Stomach (tissue), 4 donors: Measurements from ENCODE around the gene OXNAD1.

Experiments
- POLR2A ChIP-seq, 4 donors: fragments of 450-650 bp; IDR thresholded peaks; one replicate each; pipeline ENCODE4 v1.6.1; 2016; ENCODE audit warnings: antibody characterized with exemption in 4 of 4, control low read depth in 2 of 4, mild to moderate bottlenecking in 1 of 4, moderate library complexity in 1 of 4
- POLR2AphosphoS5 ChIP-seq, 3 donors: sonication (generic); formaldehyde crosslinking; IDR thresholded peaks; one replicate each; pipeline ENCODE4 v1.6.1; 2016; ENCODE audit warnings: antibody characterized with exemption in 3 of 3

DNA sequence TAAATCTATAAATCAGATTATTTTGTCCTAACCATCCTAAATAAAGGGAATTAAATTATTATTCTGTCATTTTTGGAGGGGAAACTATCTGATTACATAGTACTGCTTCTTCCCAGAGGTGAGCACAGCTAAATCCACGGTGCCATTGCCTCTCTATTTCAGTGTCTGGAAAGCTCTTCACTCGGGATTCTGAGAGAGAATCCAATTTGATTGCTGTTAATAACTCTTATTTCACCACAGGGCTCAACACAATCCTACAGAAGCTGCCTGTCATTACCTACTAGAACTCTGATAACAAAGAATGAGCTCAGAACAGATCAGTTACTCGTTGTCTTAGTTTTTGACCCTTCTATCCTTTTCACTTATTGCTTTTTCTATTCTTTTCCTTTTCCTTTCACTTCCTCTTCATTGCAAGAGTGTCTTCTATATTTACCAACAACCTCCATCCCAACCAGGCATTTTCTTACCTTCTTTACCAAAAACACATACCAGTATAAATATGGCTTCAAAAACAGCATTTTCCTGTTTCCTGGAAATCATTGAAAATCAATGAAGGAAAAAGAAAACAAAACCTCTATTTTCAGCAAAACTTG is 30.4 kb downstream of the OXNAD1 start:
- no peak for TF ChIP-seq POLR2AphosphoS5 (IDR thresholded peaks at IDR 0.05)
- TF ChIP-seq POLR2A (IDR thresholded peaks at IDR 0.05), result no peak
